Stimulated activated CD4-positive, alpha-beta T cell treated with anti-CD3 and anti-CD28 coated beads, Interleukin-15, amount 100 ng/mL, for 24 hours (primary cell): Measurements from ENCODE around the gene GNPTG.

Experiments
- DNase-seq: peaks from one replicate; pipeline ENCODE4 v3.0.0-alpha.2; 2020

GNPTG gene

GRCh38 chr16:1398826-1399581, 47.3 kb downstream of the GNPTG start:
- no peak for DNase-seq

GRCh38 chr16:1401061-1401757, 49.5 kb downstream of the GNPTG start:
- no peak for DNase-seq

GRCh38 chr16:1401758-1402154, 50.0 kb downstream of the GNPTG start:
- no peak for DNase-seq

- no peak for DNase-seq
These were observed 51.3 kb downstream of the GNPTG start for GRCh38 chr16:1403036-1403435.

- DNase-seq: no peak
These were observed 52.0 kb downstream of the GNPTG start for GRCh38 chr16:1403733-1404132.

- DNase-seq: no peak
These were observed 56.0 kb downstream of the GNPTG start for GRCh38 chr16:1407753-1408152.

- DNase-seq: peak; percentile 97
These were observed 56.6 kb downstream of the GNPTG start for GRCh38 chr16:1408171-1408837.

GRCh38 chr16:1412847-1413246, 61.1 kb downstream of the GNPTG start:
- no peak for DNase-seq
